ENCODE measurements around the gene SERTAD2. TPM values are rescaled to one million over a fixed set of nuclear protein-coding genes. Genes with fewer than 3 reads are reported as not detected.

SERTAD2 gene
- total RNA-seq, 2 donors from 2014 or later = 15.3 to 26.0 TPM

- intact Hi-C loops (cut with DNase I) = no loop called here
- WGBS = 98% methylated on average over 6 of the region's 6 CpGs
- Histone ChIP-seq H3K4me3 (no peak overlapping the region), H3K36me3 (no peaks in the 10 kb centered on the region), H3K9me3 (no peaks in the 10 kb centered on the region), H3K4me1 (replicated peaks) (no peaks in the 10 kb centered on the region), H3K27ac (no peak overlapping the region), H3K27me3 (replicated peaks; ENCODE audit: insufficient read depth) (no peaks in the 10 kb centered on the region)
- DNase-seq (ENCODE audit: low spot score) = no peak
- TF ChIP-seq POLR2AphosphoS5 (IDR thresholded peaks at IDR 0.05) = no peak
- no peak for TF ChIP-seq CTCF (IDR thresholded peaks at IDR 0.05)
- TF ChIP-seq POLR2A (IDR thresholded peaks at IDR 0.05) = no peak
Measured at GRCh38 chr2:64658269-64658668, 4.6 kb upstream of the SERTAD2 start.

- TF ChIP-seq POLR2AphosphoS5 (IDR thresholded peaks at IDR 0.05) = no peak
- TF ChIP-seq POLR2A (IDR thresholded peaks at IDR 0.05) = no peak
- TF ChIP-seq CTCF (IDR thresholded peaks at IDR 0.05) = no peak
- intact Hi-C loops (cut with DNase I) = no loop called here
- no peaks in the 10 kb centered on the region for H3K9me3 ChIP-seq
- H3K4me3 ChIP-seq = no peak overlapping the region
- no peak overlapping the region for H3K27ac ChIP-seq
- no peaks in the 10 kb centered on the region for H3K4me1 ChIP-seq (replicated peaks)
- no peak for DNase-seq (ENCODE audit: low spot score)
- WGBS = 91% methylated on average over 2 of the region's 2 CpGs
- H3K36me3 ChIP-seq = no peaks in the 10 kb centered on the region
- H3K27me3 ChIP-seq (replicated peaks; ENCODE audit: insufficient read depth) = no peaks in the 10 kb centered on the region
Measured at GRCh38 chr2:64657411-64657810, 3.7 kb upstream of the SERTAD2 start.

DNA sequence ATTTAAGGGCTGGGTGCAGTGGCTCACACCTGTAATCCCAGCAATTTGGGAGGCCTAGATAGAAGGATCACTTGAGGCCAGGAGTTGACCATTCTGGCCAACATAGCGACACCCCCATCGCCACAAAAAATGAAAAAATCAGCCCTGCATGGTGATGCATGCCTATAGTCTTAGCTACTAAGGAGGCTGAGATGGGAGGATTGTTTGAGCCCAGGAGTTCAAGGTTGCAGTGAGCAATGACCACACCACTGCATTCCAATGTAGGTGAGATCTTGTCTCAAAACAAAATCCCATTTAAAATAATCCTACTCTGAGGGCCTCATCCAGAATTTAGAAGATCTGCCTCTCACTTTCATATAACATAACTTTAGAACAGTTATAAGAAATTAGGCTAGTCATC is 2.7 kb upstream of the SERTAD2 start:
- TF ChIP-seq POLR2A (IDR thresholded peaks at IDR 0.05) = no peak
- no peak for TF ChIP-seq POLR2AphosphoS5 (IDR thresholded peaks at IDR 0.05)
- TF ChIP-seq CTCF (IDR thresholded peaks at IDR 0.05) = no peak
- H3K4me3 ChIP-seq = no peak overlapping the region
- no peaks in the 10 kb centered on the region for H3K36me3 ChIP-seq
- H3K27ac ChIP-seq = no peak overlapping the region
- intact Hi-C loops (cut with DNase I) = no loop called here
- H3K9me3 ChIP-seq = no peaks in the 10 kb centered on the region
- H3K27me3 ChIP-seq (replicated peaks; ENCODE audit: insufficient read depth) = no peaks in the 10 kb centered on the region
- no peaks in the 10 kb centered on the region for H3K4me1 ChIP-seq (replicated peaks)
- no peak for DNase-seq (ENCODE audit: low spot score)
- 97% methylated on average over 2 of the region's 2 CpGs for WGBS

DNA sequence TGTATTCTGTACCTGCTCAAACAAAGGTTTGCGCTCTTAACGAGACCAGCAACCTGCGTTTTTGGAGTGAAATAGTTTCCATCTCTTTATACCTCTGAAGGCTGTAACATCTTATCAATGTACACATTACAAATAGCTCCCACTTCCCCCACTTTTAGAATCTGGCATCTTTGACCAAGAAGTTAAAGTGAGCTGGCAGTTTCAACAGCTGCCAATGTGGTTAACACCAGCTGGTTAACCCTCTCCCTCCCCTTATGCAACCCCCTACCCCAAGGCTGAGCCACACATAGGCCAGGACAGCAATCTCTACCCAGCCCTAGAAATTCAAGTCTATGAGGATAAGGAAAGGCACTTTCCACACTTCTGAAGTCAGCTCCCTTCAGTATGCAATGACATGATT is 2.2 kb upstream of the SERTAD2 start:
- intact Hi-C loops (cut with DNase I) = no loop called here
- H3K27ac ChIP-seq = no peak overlapping the region
- WGBS = 72% methylated on average over 3 of the region's 3 CpGs

More for the DNA sequence above, 2.2 kb upstream of the SERTAD2 start:
- no peak overlapping the region for H3K4me3 ChIP-seq
- TF ChIP-seq POLR2AphosphoS5 (IDR thresholded peaks at IDR 0.05) (no peak), CTCF (IDR thresholded peaks at IDR 0.05) (no peak)
- H3K4me1 ChIP-seq (replicated peaks) = no peaks in the 10 kb centered on the region
- DNase-seq (ENCODE audit: low spot score) = no peak
- H3K36me3 ChIP-seq = no peaks in the 10 kb centered on the region
- H3K9me3 ChIP-seq = no peaks in the 10 kb centered on the region
- H3K27me3 ChIP-seq (replicated peaks; ENCODE audit: insufficient read depth) = no peaks in the 10 kb centered on the region
